K562 (cell line): ENCODE measurements around the gene ETFRF1. TPM values are rescaled to one million over a fixed set of nuclear protein-coding genes. Genes with fewer than 3 reads are reported as not detected.
A peak's percentile ranks its signal among the peaks of the same experiment; 100 is the strongest.

Source experiments
- ATAC-seq: fragments of 200-7000 bp; cut with Tn5 transposase; 3 replicates; pipeline ENCODE4 v1.9.1; 2020; ENCODE audit warnings: moderate library complexity
- BruUV-seq: library from RNA; stranded (reverse); fragments of 400-500 nt; replicated peaks from 2 replicates; lab custom pipeline; 2021; lab: Mats Ljungman, UMichigan
- CTCF ChIA-PET: fragments of 300-600 bp; formaldehyde crosslinking; extraction: SDS; loops from one replicate; lab custom pipeline; 2021; ENCODE audit warnings: low intra/inter-chr PET ratio; lab: Yijun Ruan, JAX
- POLR2A ChIA-PET: fragments of 300-600, 350-650 bp; sonication (Branson Sonifier 250); formaldehyde crosslinking; extraction: SDS; loops from one replicate; lab custom pipeline; 2021; ENCODE audit warnings: antibody characterized with exemption, inconsistent platforms; lab: Yijun Ruan, JAX
- DNase-seq, 4 experiments: peaks; one replicate each; pipeline versions ENCODE4 v3.0.0 to v3.0.0-alpha.2; 2011 to 2018; ENCODE audit warnings: low spot score in 3 of 4, mixed read lengths in 3 of 4; ENCODE audit errors: extremely low read depth in 1 of 4
- FAIRE-seq: peaks from 2 replicates; lab custom pipeline; 2011; peaks lifted over from hg19 to GRCh38; lab: Jason Lieb, UNC
- H2AFZ ChIP-seq: 2 replicates; pipeline ENCODE4 v1.6.0; 2011; ENCODE audit warnings: low read depth, low read length, control low read depth, inconsistent platforms
- H3K27ac ChIP-seq: fragments of 200-600 bp; 3 replicates; pipeline ENCODE4 v1.8.0; 2011; ENCODE audit warnings: low read depth, mild to moderate bottlenecking, control low read depth, inconsistent platforms, low read length, moderate library complexity, mixed read lengths; ENCODE audit errors: extremely low read depth
- H3K27me3 ChIP-seq, 2 experiments: fragments of 300-600 bp in 1 of 2; 2 replicates in 1 of 2; 3 replicates in 1 of 2; pipeline versions ENCODE4 v1.6.0 to v1.8.0; 2011; ENCODE audit warnings: inconsistent platforms in 2 of 2, low read length in 2 of 2, mild to moderate bottlenecking in 1 of 2, mixed read lengths in 1 of 2, moderate library complexity in 1 of 2; ENCODE audit not compliant: control insufficient read depth in 2 of 2, insufficient read depth in 2 of 2
- H3K36me3 ChIP-seq: fragments of 300-600 bp; 3 replicates; pipeline ENCODE4 v1.8.0; 2011; ENCODE audit warnings: mild to moderate bottlenecking, low read length, inconsistent platforms; ENCODE audit not compliant: control insufficient read depth, insufficient read depth
- H3K4me1 ChIP-seq, 2 experiments: fragments of 200-600 bp in 1 of 2; replicated peaks in 1 of 2; 2 replicates in 1 of 2; 3 replicates in 1 of 2; pipeline versions ENCODE4 v1.5.1 to v1.8.0; 2011; ENCODE audit warnings: inconsistent platforms in 2 of 2, low read length in 2 of 2, mild to moderate bottlenecking in 1 of 2, mixed read lengths in 1 of 2, moderate library complexity in 1 of 2; ENCODE audit not compliant: control insufficient read depth in 2 of 2, insufficient read depth in 2 of 2
- H3K4me2 ChIP-seq: 2 replicates; pipeline ENCODE4 v1.6.1; 2011; ENCODE audit warnings: low read length, control low read depth, inconsistent platforms, mixed read lengths; ENCODE audit not compliant: insufficient read depth
- H3K4me3 ChIP-seq: fragments of 200-600 bp; sonication (generic), shearing (Covaris generic); 2 replicates; pipeline ENCODE4 v1.5.1; 2016; ENCODE audit warnings: control low read depth, inconsistent platforms
- H3K79me2 ChIP-seq: fragments of 200-600 bp; 3 replicates; pipeline ENCODE4 v1.8.0; 2011; ENCODE audit warnings: low read length, inconsistent platforms; ENCODE audit not compliant: control insufficient read depth, insufficient read depth
- H3K9ac ChIP-seq, 2 experiments: 2 replicates each; pipeline versions ENCODE4 v1.6.0 to v1.6.1; 2011; ENCODE audit warnings: low read depth in 2 of 2, low read length in 2 of 2, control low read depth in 1 of 2, inconsistent platforms in 1 of 2, mild to moderate bottlenecking in 1 of 2, mixed read lengths in 1 of 2; ENCODE audit not compliant: insufficient read depth in 1 of 2
- H3K9me1 ChIP-seq: one replicate; pipeline ENCODE4 v1.6.0; 2011; ENCODE audit warnings: inconsistent platforms, mild to moderate bottlenecking, low read length, moderate library complexity; ENCODE audit not compliant: control insufficient read depth, insufficient read depth
- H3K9me3 ChIP-seq: replicated peaks from 2 replicates; pipeline ENCODE4 v1.5.1; 2011; ENCODE audit warnings: low read depth, low read length, inconsistent platforms; ENCODE audit not compliant: control insufficient read depth, insufficient read depth
- H4K20me1 ChIP-seq: replicated peaks from 2 replicates; pipeline ENCODE4 v1.6.1; 2011; ENCODE audit warnings: low read length, inconsistent platforms, mixed read lengths; ENCODE audit not compliant: control insufficient read depth, insufficient read depth
- CTCFL ChIP-seq: IDR thresholded peaks from 2 replicates; pipeline ENCODE4 v1.6.1; 2011; ENCODE audit warnings: borderline replicate concordance, low read depth, mild to moderate bottlenecking, moderate library complexity, low read length; ENCODE audit not compliant: insufficient read depth, poor library complexity, severe bottlenecking
- KLF16 ChIP-seq: IDR thresholded peaks from 2 replicates; pipeline ENCODE4 v1.6.1; 2016; ENCODE audit warnings: antibody characterized with exemption
- ZNF586 ChIP-seq: fragments of 450-650 bp; formaldehyde crosslinking; conservative IDR thresholded peaks from 2 replicates; pipeline ENCODE4 v1.4.0; 2020; ENCODE audit warnings: mild to moderate bottlenecking, moderate library complexity
- WGBS: fragments of 100-300 bp; shearing (Covaris generic); methylation state at CpG from one replicate; pipeline ENCODE4 v1.1.6; 2016; ENCODE audit warnings: low coverage, mixed read lengths; ENCODE audit not compliant: insufficient coverage; ENCODE audit errors: missing lambda C conversion rate; 5-methylcytosine and 5-hydroxymethylcytosine counted together
- in situ Hi-C: fragments of 300-500 bp; cut with MboI; formaldehyde crosslinking; loops from 4 replicates; pipeline ENCODE4 v1.15.0; 2018; ENCODE audit warnings: inconsistent platforms, mixed read lengths
- intact Hi-C: fragments of 100-400 bp; cut with micrococcal nuclease; formaldehyde crosslinking; loops from 2 replicates; pipeline ENCODE4 v1.14.2; 2022
- polyA plus RNA-seq, 8 experiments: library from polyadenylated mRNA; depleted of rRNA in 4 of 8; stranded (reverse) in 5 of 8; unstranded in 3 of 8; fragments of >200 nt; fragmentation: Nextera tagmentation in 2 of 8; fragmentation: Illumina TruSeq in 1 of 8; extraction: Ambion mirVana in 2 of 8; extraction: Trizol in 1 of 8; gene quantifications; 2 replicates each; pipeline versions ENCODE4 v1.2.1 to v1.2.3, GENCODE V29; 2011 to 2014; ENCODE audit warnings: inconsistent platforms in 1 of 8, missing spikeins in 1 of 8
- total RNA-seq, 7 experiments: library from RNA; depleted of rRNA in 6 of 7; stranded (reverse); fragments of >200 nt in 6 of 7; fragmentation: Illumina TruSeq in 2 of 7; extraction: Trizol in 2 of 7; gene quantifications; 2 replicates each; pipeline versions ENCODE4 v1.2.1 to v1.2.3, GENCODE V29; 2011 to 2021; ENCODE audit warnings: low replicate concordance in 1 of 7
- TF ChIP-seq, protein P1 (sequence below), 3 experiments: IDR thresholded peaks in 2 of 3; conservative IDR thresholded peaks in 1 of 3; 2 replicates each; pipeline ENCODE4 v1.5.1; 2011 to 2012; ENCODE audit warnings: low read length in 3 of 3, mild to moderate bottlenecking in 3 of 3, control low read depth in 2 of 3, improper control_type of control experiment in 1 of 3, inconsistent platforms in 1 of 3, low read depth in 1 of 3, mixed read lengths in 1 of 3, moderate library complexity in 1 of 3; ENCODE audit not compliant: insufficient read depth in 2 of 3
- TF ChIP-seq, protein P2 (sequence below), 2 experiments: fragments of 450-650 bp; formaldehyde crosslinking in 1 of 2; IDR thresholded peaks; 2 replicates each; pipeline versions ENCODE4 v1.4.0 to v1.6.1; 2014 to 2020; ENCODE audit warnings: mild to moderate bottlenecking in 2 of 2, borderline replicate concordance in 1 of 2, low read depth in 1 of 2

Gene ETFRF1
- total and polyA plus RNA-seq, 9 of the 15 experiments (the other 6 are each of a cell fraction or from before 2014, with no cell fraction given): 16.1 to 107 (median 33.7) TPM

DNA sequence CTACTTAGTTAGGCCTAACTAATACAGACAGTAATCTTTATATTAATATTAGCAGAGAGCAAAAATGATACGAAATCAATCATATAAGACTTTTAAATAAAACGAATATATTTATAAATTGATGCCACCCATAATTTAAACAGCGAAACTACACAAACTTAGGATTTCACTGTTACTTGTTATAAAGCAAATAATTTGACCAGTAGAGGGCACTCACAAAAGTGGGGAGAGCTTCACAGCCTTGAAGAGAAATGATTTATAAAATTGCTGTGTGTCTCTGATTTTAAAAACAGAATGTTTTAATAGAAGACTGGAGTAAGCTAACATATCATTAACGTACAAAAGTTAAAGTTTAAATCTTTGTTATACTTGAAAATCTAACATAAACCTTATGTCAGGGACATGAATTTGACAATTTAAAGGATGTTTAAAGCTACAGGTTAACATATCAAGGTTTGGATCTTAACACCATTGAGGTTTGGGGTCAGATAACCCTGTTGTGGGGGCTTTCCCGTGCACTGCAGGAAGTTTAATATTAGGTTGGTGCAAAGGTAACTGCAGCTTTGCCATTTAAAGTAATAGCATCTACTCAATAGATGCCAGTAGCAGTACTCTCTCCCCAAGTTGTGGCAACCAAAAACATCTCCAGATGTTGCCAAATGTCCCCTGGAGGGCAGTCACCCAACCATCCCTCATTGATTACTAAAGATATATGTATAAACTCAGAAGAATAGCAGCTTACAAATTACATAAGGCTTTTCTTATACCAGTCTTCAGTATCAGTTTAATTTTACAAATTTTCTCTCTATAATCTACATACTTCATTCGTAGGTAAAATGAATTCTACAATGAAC lies 46.4 kb downstream of the ETFRF1 start:
- 28% methylated on average over 6 of the region's 6 CpGs for WGBS
- H4K20me1 ChIP-seq: no peaks in the 10 kb centered on the region
- H3K79me2 ChIP-seq: peaks cover 13% of the 10 kb centered on the region; the same call in 2 of the 3 replicates
- DNase-seq (peak in 2 of 4 experiments; percentile 12 to 34), FAIRE-seq (peak; percentile 48), ATAC-seq (peak; percentile 67)
- no peak overlapping the region for H3K4me2 ChIP-seq
- in situ Hi-C loops (no loop called here), intact Hi-C loops (no loop called here)
- peaks cover 28% of the 10 kb centered on the region; the same call in 2 of the 3 replicates for H3K36me3 ChIP-seq
- no peak overlapping the region for H3K4me3 ChIP-seq
- H3K9me3 ChIP-seq: no peaks in the 10 kb centered on the region
- no peak overlapping the region for H3K27ac ChIP-seq
- ChIA-PET POLR2A (interaction anchor here (1.2 kb wide), 1 partner anchor 9 kb away, joined by 8 read pairs; the partner anchor contains the start of gene KRAS), CTCF (interaction anchor here (0.5 to 1.2 kb wide), 2 partner anchors 146 to 326 kb away, joined by 3 read pairs; no protein-coding TSS in a partner anchor)
- H3K27me3 ChIP-seq: no peaks in the 10 kb centered on the region
- no TSS peak for BruUV-seq
- H2AFZ ChIP-seq: no peak overlapping the region
- H3K4me1 ChIP-seq: peaks cover 0 to 6% of the 10 kb centered on the region in 2 experiments; a peak in 3 of 5 replicates
- no peaks in the 10 kb centered on the region for H3K9me1 ChIP-seq
- H3K9ac ChIP-seq: no peak overlapping the region
- TF ChIP-seq, protein P1, sequence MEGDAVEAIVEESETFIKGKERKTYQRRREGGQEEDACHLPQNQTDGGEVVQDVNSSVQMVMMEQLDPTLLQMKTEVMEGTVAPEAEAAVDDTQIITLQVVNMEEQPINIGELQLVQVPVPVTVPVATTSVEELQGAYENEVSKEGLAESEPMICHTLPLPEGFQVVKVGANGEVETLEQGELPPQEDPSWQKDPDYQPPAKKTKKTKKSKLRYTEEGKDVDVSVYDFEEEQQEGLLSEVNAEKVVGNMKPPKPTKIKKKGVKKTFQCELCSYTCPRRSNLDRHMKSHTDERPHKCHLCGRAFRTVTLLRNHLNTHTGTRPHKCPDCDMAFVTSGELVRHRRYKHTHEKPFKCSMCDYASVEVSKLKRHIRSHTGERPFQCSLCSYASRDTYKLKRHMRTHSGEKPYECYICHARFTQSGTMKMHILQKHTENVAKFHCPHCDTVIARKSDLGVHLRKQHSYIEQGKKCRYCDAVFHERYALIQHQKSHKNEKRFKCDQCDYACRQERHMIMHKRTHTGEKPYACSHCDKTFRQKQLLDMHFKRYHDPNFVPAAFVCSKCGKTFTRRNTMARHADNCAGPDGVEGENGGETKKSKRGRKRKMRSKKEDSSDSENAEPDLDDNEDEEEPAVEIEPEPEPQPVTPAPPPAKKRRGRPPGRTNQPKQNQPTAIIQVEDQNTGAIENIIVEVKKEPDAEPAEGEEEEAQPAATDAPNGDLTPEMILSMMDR (IDR thresholded peaks at IDR 0.05 in 2 of 3, conservative IDR thresholded peaks at IDR 0.05 in 1 of 3; ENCODE audit: insufficient read depth in 2 of 3, low read depth in 1 of 3, low read length in 3 of 3): peak in 2 of 3 experiments; percentile 33 to 67; a peak in 3 of 6 replicates
- TF ChIP-seq KLF16 (peak; percentile 13; the same call in 1 of the 2 replicates), ZNF586 (no peak), CTCFL (peak; percentile 4)
- TF ChIP-seq, protein P2, sequence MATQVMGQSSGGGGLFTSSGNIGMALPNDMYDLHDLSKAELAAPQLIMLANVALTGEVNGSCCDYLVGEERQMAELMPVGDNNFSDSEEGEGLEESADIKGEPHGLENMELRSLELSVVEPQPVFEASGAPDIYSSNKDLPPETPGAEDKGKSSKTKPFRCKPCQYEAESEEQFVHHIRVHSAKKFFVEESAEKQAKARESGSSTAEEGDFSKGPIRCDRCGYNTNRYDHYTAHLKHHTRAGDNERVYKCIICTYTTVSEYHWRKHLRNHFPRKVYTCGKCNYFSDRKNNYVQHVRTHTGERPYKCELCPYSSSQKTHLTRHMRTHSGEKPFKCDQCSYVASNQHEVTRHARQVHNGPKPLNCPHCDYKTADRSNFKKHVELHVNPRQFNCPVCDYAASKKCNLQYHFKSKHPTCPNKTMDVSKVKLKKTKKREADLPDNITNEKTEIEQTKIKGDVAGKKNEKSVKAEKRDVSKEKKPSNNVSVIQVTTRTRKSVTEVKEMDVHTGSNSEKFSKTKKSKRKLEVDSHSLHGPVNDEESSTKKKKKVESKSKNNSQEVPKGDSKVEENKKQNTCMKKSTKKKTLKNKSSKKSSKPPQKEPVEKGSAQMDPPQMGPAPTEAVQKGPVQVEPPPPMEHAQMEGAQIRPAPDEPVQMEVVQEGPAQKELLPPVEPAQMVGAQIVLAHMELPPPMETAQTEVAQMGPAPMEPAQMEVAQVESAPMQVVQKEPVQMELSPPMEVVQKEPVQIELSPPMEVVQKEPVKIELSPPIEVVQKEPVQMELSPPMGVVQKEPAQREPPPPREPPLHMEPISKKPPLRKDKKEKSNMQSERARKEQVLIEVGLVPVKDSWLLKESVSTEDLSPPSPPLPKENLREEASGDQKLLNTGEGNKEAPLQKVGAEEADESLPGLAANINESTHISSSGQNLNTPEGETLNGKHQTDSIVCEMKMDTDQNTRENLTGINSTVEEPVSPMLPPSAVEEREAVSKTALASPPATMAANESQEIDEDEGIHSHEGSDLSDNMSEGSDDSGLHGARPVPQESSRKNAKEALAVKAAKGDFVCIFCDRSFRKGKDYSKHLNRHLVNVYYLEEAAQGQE (IDR thresholded peaks at IDR 0.05; ENCODE audit: borderline replicate concordance): peak; percentile 45; the same call in 1 of the 2 replicates
- TF ChIP-seq, protein P2 (CRISPR knock-in tag; IDR thresholded peaks at IDR 0.05; ENCODE audit: low read depth): no peak
